ENCODE data around the gene ZNF32.
"Not testable (repeated sequence)": the region's sequence is repeated elsewhere in the genome, so short reads cannot be mapped to it uniquely, and the experiment has no call there.

The ZNF32 gene

GRCh38 chr10:43655311-43655710 lies 6.6 kb upstream of the ZNF32 start:
- DNase-seq: no peak
- in situ Hi-C loops (cut with MboI; ENCODE audit: low pct_unique_long_range_greater_than_20kb, low sequenced_read_pairs): loop anchor here (25.0 kb wide), 1 partner anchor 1207 kb away; no protein-coding TSS in a partner anchor

GRCh38 chr10:43653746-43654145 lies 5.1 kb upstream of the ZNF32 start:
- in situ Hi-C loops (cut with MboI; ENCODE audit: low pct_unique_long_range_greater_than_20kb, low sequenced_read_pairs): loop anchor here (25.0 kb wide), 1 partner anchor 1209 kb away; no protein-coding TSS in a partner anchor

GRCh38 chr10:43649185-43649523 lies 473 bp upstream of the ZNF32 start:
- in situ Hi-C loops (cut with MboI; ENCODE audit: low pct_unique_long_range_greater_than_20kb, low sequenced_read_pairs): no loop called here
- DNase-seq: no peak

More at GRCh38 chr10:43653746-43654145, 5.1 kb upstream of the ZNF32 start:
- no peak for DNase-seq

- in situ Hi-C loops (cut with MboI; ENCODE audit: low pct_unique_long_range_greater_than_20kb, low sequenced_read_pairs): no loop called here
Measured at GRCh38 chr10:43648095-43648397, 635 bp downstream of the ZNF32 start.

GRCh38 chr10:43647576-43647975 lies 1.1 kb downstream of the ZNF32 start:
- in situ Hi-C loops (cut with MboI; ENCODE audit: low pct_unique_long_range_greater_than_20kb, low sequenced_read_pairs): no loop called here

More at GRCh38 chr10:43648095-43648397, 635 bp downstream of the ZNF32 start:
- DNase-seq: peak; percentile 58

GRCh38 chr10:43645866-43646265 lies 2.8 kb downstream of the ZNF32 start:
- no peak for DNase-seq
- in situ Hi-C loops (cut with MboI; ENCODE audit: low pct_unique_long_range_greater_than_20kb, low sequenced_read_pairs): no loop called here

More at GRCh38 chr10:43647576-43647975, 1.1 kb downstream of the ZNF32 start:
- DNase-seq: no peak

GRCh38 chr10:43644252-43644651 lies 4.4 kb downstream of the ZNF32 start:
- no peak for DNase-seq
- in situ Hi-C loops (cut with MboI; ENCODE audit: low pct_unique_long_range_greater_than_20kb, low sequenced_read_pairs): no loop called here

- in situ Hi-C loops (cut with MboI; ENCODE audit: low pct_unique_long_range_greater_than_20kb, low sequenced_read_pairs): no loop called here
- DNase-seq: no peak
Measured at GRCh38 chr10:43640603-43641002, 8.1 kb downstream of the ZNF32 start.

- DNase-seq; in situ Hi-C loops (cut with MboI; ENCODE audit: low pct_unique_long_range_greater_than_20kb, low sequenced_read_pairs): not testable (repeated sequence)
Measured at GRCh38 chr10:43635816-43636215, 12.9 kb downstream of the ZNF32 start.

- in situ Hi-C loops (cut with MboI; ENCODE audit: low pct_unique_long_range_greater_than_20kb, low sequenced_read_pairs): no loop called here
- no peak for DNase-seq
Measured at GRCh38 chr10:43628956-43629355, 19.7 kb downstream of the ZNF32 start.

GRCh38 chr10:43627942-43628341 lies 20.7 kb downstream of the ZNF32 start:
- in situ Hi-C loops (cut with MboI; ENCODE audit: low pct_unique_long_range_greater_than_20kb, low sequenced_read_pairs): no loop called here
- no peak for DNase-seq

GRCh38 chr10:43623351-43623750 lies 25.3 kb downstream of the ZNF32 start:
- in situ Hi-C loops (cut with MboI; ENCODE audit: low pct_unique_long_range_greater_than_20kb, low sequenced_read_pairs): no loop called here
- peak; percentile 45 for DNase-seq

GRCh38 chr10:43622038-43622437 lies 26.6 kb downstream of the ZNF32 start:
- DNase-seq: no peak
- in situ Hi-C loops (cut with MboI; ENCODE audit: low pct_unique_long_range_greater_than_20kb, low sequenced_read_pairs): no loop called here

GRCh38 chr10:43619368-43619767 lies 29.3 kb downstream of the ZNF32 start:
- DNase-seq: no peak
- in situ Hi-C loops (cut with MboI; ENCODE audit: low pct_unique_long_range_greater_than_20kb, low sequenced_read_pairs): no loop called here

GRCh38 chr10:43616697-43617370 lies 31.8 kb downstream of the ZNF32 start:
- in situ Hi-C loops (cut with MboI; ENCODE audit: low pct_unique_long_range_greater_than_20kb, low sequenced_read_pairs): no loop called here
- DNase-seq: no peak

- in situ Hi-C loops (cut with MboI; ENCODE audit: low pct_unique_long_range_greater_than_20kb, low sequenced_read_pairs): no loop called here
- no peak for DNase-seq
Measured at GRCh38 chr10:43610636-43611035, 38.0 kb downstream of the ZNF32 start.

- DNase-seq: peak; percentile 15
- in situ Hi-C loops (cut with MboI; ENCODE audit: low pct_unique_long_range_greater_than_20kb, low sequenced_read_pairs): no loop called here
Measured at GRCh38 chr10:43607199-43607573, 41.5 kb downstream of the ZNF32 start.

GRCh38 chr10:43606323-43607198 lies 42.1 kb downstream of the ZNF32 start, which contains the start of gene ZNF485:
ZNF485 (plus strand) TSS chr10:43606438; CDS start chr10:43607051, 613 bp downstream.
- in situ Hi-C loops (cut with MboI; ENCODE audit: low pct_unique_long_range_greater_than_20kb, low sequenced_read_pairs): no loop called here
- peak; percentile 65 for DNase-seq

- in situ Hi-C loops (cut with MboI; ENCODE audit: low pct_unique_long_range_greater_than_20kb, low sequenced_read_pairs): no loop called here
Measured at GRCh38 chr10:43605850-43606322, 42.8 kb downstream of the ZNF32 start.

GRCh38 chr10:43601576-43601975 lies 47.1 kb downstream of the ZNF32 start:
- in situ Hi-C loops (cut with MboI; ENCODE audit: low pct_unique_long_range_greater_than_20kb, low sequenced_read_pairs): not testable (repeated sequence)

More at GRCh38 chr10:43605850-43606322, 42.8 kb downstream of the ZNF32 start:
- no peak for DNase-seq

More at GRCh38 chr10:43601576-43601975, 47.1 kb downstream of the ZNF32 start:
- not testable (repeated sequence) for DNase-seq

Measured in KBM-7 (cell line).